Activated naive CD8-positive, alpha-beta T cell treated with anti-CD3 and anti-CD28 coated beads for 36 hours (primary cell): ENCODE results near the gene ACSS1. TPM values are rescaled to one million over a fixed set of nuclear protein-coding genes. Genes with fewer than 3 reads are reported as not detected.
A peak's percentile ranks its signal among the peaks of the same experiment; 100 is the strongest.

Source experiments
- DNase-seq: peaks from one replicate; pipeline ENCODE4 v3.0.0; 2021
- H3K27ac Mint-ChIP-seq: one replicate; pipeline ENCODE4 v1.8.0; 2022; ENCODE audit warnings: mild to moderate bottlenecking, moderate library complexity, mixed read lengths
- H3K27me3 Mint-ChIP-seq: one replicate; pipeline ENCODE4 v1.8.0; 2022; ENCODE audit warnings: mild to moderate bottlenecking, mixed read lengths
- H3K36me3 Mint-ChIP-seq: one replicate; pipeline ENCODE4 v1.8.0; 2021; ENCODE audit warnings: mild to moderate bottlenecking, mixed read lengths
- H3K4me1 Mint-ChIP-seq: one replicate; pipeline ENCODE4 v1.8.0; 2021; ENCODE audit warnings: mixed read lengths
- H3K4me3 Mint-ChIP-seq: one replicate; pipeline ENCODE4 v1.8.0; 2022; ENCODE audit warnings: mild to moderate bottlenecking, moderate library complexity, mixed read lengths
- H3K9me3 Mint-ChIP-seq: one replicate; pipeline ENCODE4 v1.8.0; 2022; ENCODE audit warnings: mixed read lengths
- total RNA-seq, 2 experiments: library from RNA; stranded (reverse); gene quantifications; one replicate each; pipeline ENCODE4 v1.2.3, GENCODE V29; 2021

The ACSS1 gene
- 10 to 100 TPM; 14.3 to 14.5 TPM for total RNA-seq

DNA sequence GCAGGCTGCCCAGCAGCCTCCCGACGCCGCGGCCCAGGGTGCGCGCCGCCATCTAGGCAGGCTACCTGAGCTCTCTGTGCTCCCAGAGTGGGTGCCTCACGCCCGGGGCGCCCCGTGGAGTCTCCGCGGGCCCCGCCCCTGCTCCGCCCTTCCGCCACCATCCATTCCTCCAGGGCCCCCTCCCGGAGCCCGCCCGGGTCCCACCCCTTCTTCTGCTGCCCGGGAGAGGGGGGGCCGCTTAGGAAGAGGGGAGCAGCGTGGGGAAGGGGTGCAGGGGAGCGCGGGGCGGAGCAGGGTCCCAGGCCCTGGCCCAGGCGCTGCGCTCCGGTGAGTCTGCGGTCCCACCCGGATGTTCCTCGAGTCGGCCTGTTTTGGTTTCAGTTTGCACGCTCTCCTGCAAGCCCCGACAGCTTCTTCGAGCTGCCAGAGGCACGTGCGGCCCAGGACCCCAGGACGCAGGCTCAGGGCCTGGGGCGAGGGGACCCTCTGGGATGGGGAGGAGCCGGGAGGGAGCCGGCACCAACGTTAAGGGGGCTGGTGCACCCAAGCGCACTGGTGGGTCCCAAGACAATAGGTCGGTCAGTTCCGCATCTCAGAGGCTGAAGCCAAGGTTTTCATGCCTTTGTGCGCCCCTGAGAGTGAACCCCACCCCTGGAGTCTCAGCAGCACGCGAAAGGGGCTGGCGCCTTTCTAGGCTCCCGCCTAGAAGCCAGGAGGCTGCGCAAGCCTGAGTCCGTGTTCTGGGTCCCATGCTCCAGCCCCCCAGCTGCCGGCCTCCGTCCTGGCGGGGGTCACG, at the start of gene ACSS1:
ACSS1 (minus strand) TSS at position 89 of the 796 bp plus-strand sequence; CDS start at position 52, 37 bp downstream.
- no peaks in the 10 kb centered on the region for H3K9me3 Mint-ChIP-seq
- H3K36me3 Mint-ChIP-seq: no peaks in the 10 kb centered on the region
- no peaks in the 10 kb centered on the region for H3K27me3 Mint-ChIP-seq
- peak within 1 kb of the TSS; percentile 79 for H3K27ac Mint-ChIP-seq
- peak; percentile 77 for DNase-seq
- H3K4me1 Mint-ChIP-seq: peaks cover 43% of the 10 kb centered on the region
- H3K4me3 Mint-ChIP-seq: peak within 1 kb of the TSS; percentile 79

GRCh38 chr20:25103526-25103925, 45.6 kb upstream of the ACSS1 start:
- peaks cover 13% of the 10 kb centered on the region for H3K4me1 Mint-ChIP-seq
- H3K4me3 Mint-ChIP-seq: no peak overlapping the region
- no peak for DNase-seq
- no peaks in the 10 kb centered on the region for H3K36me3 Mint-ChIP-seq
- no peaks in the 10 kb centered on the region for H3K9me3 Mint-ChIP-seq
- H3K27me3 Mint-ChIP-seq: peaks cover 16% of the 10 kb centered on the region
- H3K27ac Mint-ChIP-seq: no peak overlapping the region

DNA sequence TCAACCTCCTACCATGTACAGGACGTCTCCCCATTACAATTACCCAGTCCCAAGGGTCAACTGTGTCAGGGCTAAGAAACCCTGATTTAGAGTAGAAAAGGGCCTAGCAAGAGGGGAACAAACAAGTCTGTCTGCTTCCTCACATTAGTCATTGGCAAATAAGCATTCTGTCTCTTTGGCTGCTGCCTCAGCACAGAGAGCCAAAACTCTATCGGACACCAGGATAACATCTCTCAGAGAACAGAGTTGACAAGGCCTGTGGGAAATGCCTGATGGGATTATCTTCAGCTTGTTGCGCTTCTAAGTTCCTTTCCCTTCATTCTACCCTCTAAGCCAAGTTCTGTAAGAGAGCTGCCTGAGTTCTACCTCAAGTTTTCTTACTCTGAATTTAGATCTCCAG, 43.0 kb upstream of the ACSS1 start:
- Mint-ChIP-seq H3K9me3 (no peaks in the 10 kb centered on the region), H3K27ac (no peak overlapping the region), H3K36me3 (no peaks in the 10 kb centered on the region), H3K4me3 (no peak overlapping the region), H3K27me3 (peaks cover 4% of the 10 kb centered on the region), H3K4me1 (peaks cover 12% of the 10 kb centered on the region)
- no peak for DNase-seq

- Mint-ChIP-seq H3K9me3 (no peaks in the 10 kb centered on the region), H3K27ac (no peak overlapping the region), H3K4me3 (no peak overlapping the region), H3K27me3 (peaks cover 4% of the 10 kb centered on the region), H3K4me1 (peaks cover 12% of the 10 kb centered on the region), H3K36me3 (no peaks in the 10 kb centered on the region)
- DNase-seq: no peak
Observed at GRCh38 chr20:25099601-25100140, 41.7 kb upstream of the ACSS1 start.

DNA sequence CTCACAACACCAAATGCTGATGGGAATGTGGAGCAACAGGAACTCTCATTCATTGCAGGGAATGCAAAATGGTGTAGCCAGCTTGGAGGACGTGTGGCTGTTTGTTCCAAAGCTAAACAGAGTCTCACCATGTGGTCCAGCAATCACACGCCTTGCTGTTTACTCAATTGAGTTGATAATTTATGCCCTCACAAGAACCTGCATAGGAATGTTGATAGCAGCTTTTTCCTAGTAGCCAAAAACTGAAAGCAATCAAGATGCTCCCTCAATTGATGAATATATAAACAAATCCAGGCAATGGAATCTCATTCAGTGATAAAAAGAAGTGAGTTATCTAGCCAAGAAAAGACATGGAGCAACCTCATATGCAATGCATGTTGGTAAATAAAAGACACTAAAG, 39.6 kb upstream of the ACSS1 start:
- Mint-ChIP-seq H3K4me3 (no peak overlapping the region), H3K27me3 (peaks cover 4% of the 10 kb centered on the region), H3K27ac (no peak overlapping the region)

GRCh38 chr20:25090492-25091429, 32.8 kb upstream of the ACSS1 start:
- peak; percentile 71 for DNase-seq
- Mint-ChIP-seq H3K4me3 (peak overlapping the region; percentile 15), H3K27me3 (peaks cover 7% of the 10 kb centered on the region), H3K4me1 (peaks cover 21% of the 10 kb centered on the region), H3K9me3 (no peaks in the 10 kb centered on the region), H3K27ac (peak overlapping the region; percentile 5), H3K36me3 (no peaks in the 10 kb centered on the region)

More for the DNA sequence above, 39.6 kb upstream of the ACSS1 start:
- Mint-ChIP-seq H3K36me3 (no peaks in the 10 kb centered on the region), H3K4me1 (peaks cover 12% of the 10 kb centered on the region), H3K9me3 (no peaks in the 10 kb centered on the region)
- DNase-seq: no peak

GRCh38 chr20:25089662-25090061, 31.7 kb upstream of the ACSS1 start:
- peaks cover 18% of the 10 kb centered on the region for H3K27me3 Mint-ChIP-seq
- no peaks in the 10 kb centered on the region for H3K9me3 Mint-ChIP-seq
- H3K36me3 Mint-ChIP-seq: no peaks in the 10 kb centered on the region

DNA sequence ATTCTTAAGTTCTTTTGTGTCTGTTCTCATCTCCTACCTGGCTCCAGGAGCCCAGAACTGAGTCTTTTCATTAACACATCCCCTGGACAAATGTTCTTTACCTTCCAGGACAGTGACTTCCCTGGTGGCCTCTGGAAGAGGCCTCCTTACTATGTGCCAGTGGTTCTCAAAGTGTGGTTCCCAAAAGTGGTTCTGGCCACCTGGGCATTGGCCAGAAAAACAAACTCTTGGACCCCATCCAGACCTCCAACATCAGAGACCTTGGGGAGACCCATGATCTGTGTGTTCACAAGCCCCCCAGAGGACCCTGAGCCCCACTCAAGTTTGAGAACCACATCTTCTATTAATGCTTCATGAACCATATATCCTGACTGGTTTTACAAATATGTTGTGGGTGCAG, 31.2 kb upstream of the ACSS1 start:
- no peak for DNase-seq
- H3K9me3 Mint-ChIP-seq: no peaks in the 10 kb centered on the region
- peaks cover 21% of the 10 kb centered on the region for H3K4me1 Mint-ChIP-seq
- no peaks in the 10 kb centered on the region for H3K36me3 Mint-ChIP-seq
- H3K27ac Mint-ChIP-seq: no peak overlapping the region
- H3K4me3 Mint-ChIP-seq: no peak overlapping the region
- H3K27me3 Mint-ChIP-seq: peaks cover 24% of the 10 kb centered on the region

More at GRCh38 chr20:25089662-25090061, 31.7 kb upstream of the ACSS1 start:
- DNase-seq: no peak
- Mint-ChIP-seq H3K4me3 (no peak overlapping the region), H3K4me1 (peaks cover 21% of the 10 kb centered on the region), H3K27ac (no peak overlapping the region)

DNA sequence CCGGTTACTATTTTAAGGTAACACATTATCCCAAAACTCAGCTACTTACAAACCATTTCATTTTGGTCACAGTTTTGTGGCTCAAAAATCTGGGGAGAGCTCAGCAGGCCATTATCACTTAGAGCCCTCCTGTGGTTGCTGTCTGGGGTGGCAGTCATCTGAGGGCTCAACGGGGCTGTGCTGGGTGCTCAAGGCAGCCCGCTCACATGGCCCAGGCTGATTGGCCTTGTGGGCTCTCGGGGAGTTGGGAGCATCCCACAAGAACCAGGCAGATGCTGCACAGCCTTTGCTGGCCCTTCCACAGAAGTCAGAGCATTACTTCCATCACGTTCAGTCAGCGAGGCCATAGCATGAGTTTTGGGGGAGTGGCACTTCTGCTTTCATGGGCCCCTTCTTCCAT, 30.3 kb upstream of the ACSS1 start:
- Mint-ChIP-seq H3K27me3 (peaks cover 32% of the 10 kb centered on the region), H3K4me3 (no peak overlapping the region), H3K4me1 (peaks cover 27% of the 10 kb centered on the region), H3K27ac (no peak overlapping the region), H3K36me3 (no peaks in the 10 kb centered on the region), H3K9me3 (no peaks in the 10 kb centered on the region)
- no peak for DNase-seq

DNA sequence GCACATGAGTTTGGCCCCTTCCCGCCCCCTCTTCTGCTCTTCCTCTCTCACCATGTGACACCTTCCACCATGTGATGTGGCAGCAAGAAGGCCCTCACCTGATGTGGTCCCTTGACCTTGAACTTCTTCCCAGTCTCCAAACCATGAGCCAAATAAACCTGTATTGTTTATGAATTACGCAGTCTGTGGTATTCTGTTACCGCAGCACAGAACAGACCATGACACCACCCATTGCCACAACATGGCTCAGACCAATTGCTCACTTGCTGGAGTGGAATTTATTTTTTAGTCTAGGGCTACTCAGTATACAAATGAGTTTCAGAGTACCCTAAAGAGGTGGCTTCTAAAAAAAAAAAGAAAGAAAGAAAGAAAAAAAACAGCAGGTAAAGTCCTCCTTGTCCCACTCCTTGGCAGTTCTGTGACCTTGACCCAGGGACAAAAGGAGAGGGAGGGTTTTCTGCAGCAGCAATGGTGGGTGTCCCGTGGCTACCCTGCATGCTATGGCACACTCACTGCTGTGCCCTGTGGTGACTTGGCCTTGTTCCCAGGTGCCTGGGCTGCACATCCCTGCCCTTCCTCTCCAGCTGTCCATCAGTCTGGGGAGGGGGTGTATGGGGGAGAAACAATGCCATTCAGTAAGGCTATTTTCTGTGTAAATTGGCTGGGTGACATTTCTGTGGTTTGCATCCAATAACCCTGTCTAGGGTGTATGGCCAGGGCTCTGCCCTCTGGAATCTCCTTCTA, 29.4 kb upstream of the ACSS1 start:
- H3K4me1 Mint-ChIP-seq: peaks cover 31% of the 10 kb centered on the region
- H3K27me3 Mint-ChIP-seq: peaks cover 41% of the 10 kb centered on the region
- no peak overlapping the region for H3K4me3 Mint-ChIP-seq
- no peak for DNase-seq
- no peaks in the 10 kb centered on the region for H3K36me3 Mint-ChIP-seq
- H3K9me3 Mint-ChIP-seq: no peaks in the 10 kb centered on the region
- H3K27ac Mint-ChIP-seq: no peak overlapping the region

DNA sequence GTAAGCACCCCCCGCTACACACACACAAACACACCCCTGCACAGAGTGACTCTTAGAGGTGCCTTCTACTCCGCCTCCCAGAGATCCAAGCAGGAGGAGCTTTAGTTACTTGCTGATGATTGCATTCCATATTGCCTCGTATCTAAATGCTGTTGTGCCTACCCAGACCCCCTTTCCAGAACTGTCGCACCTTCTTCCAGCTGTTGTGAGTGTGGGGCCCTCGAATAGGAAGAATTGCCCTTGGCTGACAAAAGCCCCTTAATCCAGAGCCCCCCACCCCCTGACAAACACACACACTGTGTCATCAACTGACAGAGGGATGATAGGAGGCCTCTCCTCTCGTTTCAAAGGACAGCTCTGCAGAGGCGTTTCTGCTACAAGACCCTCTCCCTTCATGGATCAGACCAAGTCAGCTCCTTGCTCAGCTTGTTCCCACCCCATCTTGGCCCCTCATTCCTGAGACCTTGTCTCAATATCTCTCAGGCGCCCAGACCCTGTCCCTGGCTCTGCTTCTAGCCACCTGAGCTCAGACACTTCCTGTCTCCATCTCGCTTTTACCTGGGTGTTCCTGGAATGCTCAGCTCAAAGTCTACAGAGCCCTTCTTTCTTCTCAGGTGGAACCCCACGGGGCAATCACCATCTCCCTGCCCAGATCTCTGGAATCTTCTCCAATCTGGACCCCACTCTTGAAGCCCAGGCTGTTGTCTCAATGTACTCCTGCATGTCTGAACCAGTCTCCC, 28.0 kb upstream of the ACSS1 start:
- no peak overlapping the region for H3K27ac Mint-ChIP-seq
- DNase-seq: no peak
- H3K27me3 Mint-ChIP-seq: peaks cover 53% of the 10 kb centered on the region
- H3K36me3 Mint-ChIP-seq: no peaks in the 10 kb centered on the region
- H3K9me3 Mint-ChIP-seq: no peaks in the 10 kb centered on the region
- H3K4me1 Mint-ChIP-seq: peaks cover 22% of the 10 kb centered on the region
- H3K4me3 Mint-ChIP-seq: no peak overlapping the region

- peaks cover 12% of the 10 kb centered on the region for H3K4me1 Mint-ChIP-seq
- peak overlapping the region; percentile 25 for H3K4me3 Mint-ChIP-seq
- no peak for DNase-seq
- H3K27me3 Mint-ChIP-seq: peaks cover 65% of the 10 kb centered on the region
- H3K9me3 Mint-ChIP-seq: no peaks in the 10 kb centered on the region
- no peaks in the 10 kb centered on the region for H3K36me3 Mint-ChIP-seq
- no peak overlapping the region for H3K27ac Mint-ChIP-seq
Observed at GRCh38 chr20:25084626-25085187, 26.8 kb upstream of the ACSS1 start.

DNA sequence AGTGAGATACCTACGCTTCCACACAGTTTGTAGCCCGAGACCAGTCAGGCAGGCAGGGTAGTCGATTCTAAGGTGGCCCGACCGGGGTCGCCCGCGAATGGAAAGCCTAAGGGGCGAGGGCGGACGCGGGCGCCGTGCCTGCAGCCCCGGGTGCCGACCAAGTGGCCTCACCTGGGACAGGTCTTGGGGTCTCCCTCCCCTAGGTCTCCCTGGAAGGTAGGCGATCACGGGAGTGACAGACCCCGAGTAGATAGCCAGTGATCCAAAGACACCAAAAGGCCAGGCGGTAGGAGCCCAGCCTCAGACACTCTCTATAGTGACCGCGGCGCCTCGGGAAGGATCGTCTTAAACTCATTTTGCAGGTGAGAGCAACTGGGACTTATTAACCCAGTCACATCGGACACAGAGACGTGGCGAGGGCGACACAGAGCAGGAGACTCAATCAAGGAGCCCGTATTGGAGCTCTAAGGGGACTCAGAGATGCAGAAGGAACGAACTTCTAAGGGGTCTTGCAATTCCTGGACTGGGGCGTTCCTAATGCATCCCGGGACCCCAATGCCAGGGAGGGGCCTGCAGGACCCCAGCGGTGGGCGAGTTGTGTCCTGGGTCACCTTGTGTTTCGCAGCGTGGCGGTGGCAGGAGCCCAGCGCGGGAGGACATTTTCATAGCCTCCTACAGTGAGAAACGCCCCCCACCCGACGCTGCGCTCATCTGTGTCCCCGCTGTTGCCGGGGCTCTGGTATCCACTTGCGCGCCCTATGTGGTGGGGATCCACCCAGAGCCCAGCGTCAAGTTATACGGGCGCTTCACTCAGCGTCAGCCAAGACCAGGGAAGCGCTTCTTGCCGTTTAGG, 26.1 kb upstream of the ACSS1 start:
- H3K27me3 Mint-ChIP-seq: peaks cover 70% of the 10 kb centered on the region
- no peaks in the 10 kb centered on the region for H3K9me3 Mint-ChIP-seq
- no peak overlapping the region for H3K27ac Mint-ChIP-seq
- H3K4me1 Mint-ChIP-seq: peaks cover 12% of the 10 kb centered on the region
- peak overlapping the region; percentile 25 for H3K4me3 Mint-ChIP-seq
- no peaks in the 10 kb centered on the region for H3K36me3 Mint-ChIP-seq
- no peak for DNase-seq
